Vagina (tissue), 2 donors: ENCODE measurements around the gene PML.
"Not testable (repeated sequence)": the region's sequence is repeated elsewhere in the genome, so short reads cannot be mapped to it uniquely, and the experiment has no call there.

Experiments
- CTCF ChIP-seq, 3 experiments: fragments of 450-650 bp in 2 of 3; fragments of 200-600 bp in 1 of 3; sonication (generic) in 1 of 3; IDR thresholded peaks; one replicate each; pipeline ENCODE4 v1.5.1; 2017 to 2019; ENCODE audit warnings: antibody characterized with exemption in 3 of 3, mild to moderate bottlenecking in 2 of 3, moderate library complexity in 2 of 3
- POLR2AphosphoS5 ChIP-seq, 2 donors: sonication (generic); formaldehyde crosslinking; IDR thresholded peaks; one replicate each; pipeline ENCODE4 v1.9.0; 2017; ENCODE audit warnings: antibody characterized with exemption in 2 of 2, mild to moderate bottlenecking in 2 of 2, low read depth in 1 of 2; ENCODE audit not compliant: insufficient read depth in 1 of 2

- not testable (repeated sequence) for TF ChIP-seq CTCF (IDR thresholded peaks at IDR 0.05); POLR2AphosphoS5 (IDR thresholded peaks at IDR 0.05; ENCODE audit: insufficient read depth in 1 of 2, low read depth in 1 of 2)
These were observed 20.8 kb upstream of the PML start for GRCh38 chr15:73973683-73974200.
